GM19351 (cell line): ENCODE measurements around the gene NHS.
A peak's percentile ranks its signal among the peaks of the same experiment; 100 is the strongest.

Source experiments
- ATAC-seq: cut with Tn5 transposase; IDR thresholded peaks from one replicate; pipeline ENCODE4 v1.9.1; 2021; ENCODE audit warnings: mild to moderate bottlenecking, moderate library complexity; ENCODE audit not compliant: unreplicated experiment

NHS gene

DNA sequence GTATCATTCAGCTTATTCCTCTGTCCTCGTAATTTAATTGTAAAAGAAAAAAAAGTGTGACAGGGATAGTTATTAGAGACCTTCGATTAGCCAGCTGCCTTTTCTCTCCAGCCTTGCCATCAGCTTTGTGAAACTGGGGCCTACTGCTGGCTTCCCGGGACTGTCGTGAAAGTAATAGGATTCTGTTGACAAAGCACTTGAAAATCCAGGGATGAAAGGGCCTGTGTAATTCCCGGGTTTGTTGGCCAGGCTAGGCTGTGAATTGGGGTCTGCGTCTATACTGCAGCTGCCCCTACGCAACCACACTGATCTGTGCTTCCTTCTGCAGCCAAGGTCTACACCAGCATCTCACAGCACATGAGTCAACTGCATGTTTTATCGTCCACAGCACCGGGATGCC, 241.9 kb downstream of the NHS start:
- ATAC-seq, result no peak

DNA sequence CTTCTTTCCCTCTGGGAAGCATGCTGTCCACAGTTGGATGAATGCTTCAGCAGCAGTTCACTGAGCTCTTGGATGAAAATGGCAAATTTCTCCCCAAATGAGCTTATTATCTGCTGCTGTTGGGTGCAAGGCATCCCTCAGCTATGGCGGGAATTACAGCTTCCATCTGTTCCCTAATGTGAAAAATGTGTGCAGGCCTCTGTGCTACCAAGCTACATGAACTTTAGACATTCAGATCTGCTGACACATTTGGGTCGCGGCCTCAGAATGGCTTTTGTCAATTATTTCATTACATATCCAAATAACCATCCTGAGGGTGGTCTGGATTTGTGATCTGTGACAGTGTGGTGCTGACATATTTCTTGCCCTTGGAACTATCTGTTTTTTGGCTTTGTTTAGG, 242.8 kb downstream of the NHS start:
- no peak for ATAC-seq

DNA sequence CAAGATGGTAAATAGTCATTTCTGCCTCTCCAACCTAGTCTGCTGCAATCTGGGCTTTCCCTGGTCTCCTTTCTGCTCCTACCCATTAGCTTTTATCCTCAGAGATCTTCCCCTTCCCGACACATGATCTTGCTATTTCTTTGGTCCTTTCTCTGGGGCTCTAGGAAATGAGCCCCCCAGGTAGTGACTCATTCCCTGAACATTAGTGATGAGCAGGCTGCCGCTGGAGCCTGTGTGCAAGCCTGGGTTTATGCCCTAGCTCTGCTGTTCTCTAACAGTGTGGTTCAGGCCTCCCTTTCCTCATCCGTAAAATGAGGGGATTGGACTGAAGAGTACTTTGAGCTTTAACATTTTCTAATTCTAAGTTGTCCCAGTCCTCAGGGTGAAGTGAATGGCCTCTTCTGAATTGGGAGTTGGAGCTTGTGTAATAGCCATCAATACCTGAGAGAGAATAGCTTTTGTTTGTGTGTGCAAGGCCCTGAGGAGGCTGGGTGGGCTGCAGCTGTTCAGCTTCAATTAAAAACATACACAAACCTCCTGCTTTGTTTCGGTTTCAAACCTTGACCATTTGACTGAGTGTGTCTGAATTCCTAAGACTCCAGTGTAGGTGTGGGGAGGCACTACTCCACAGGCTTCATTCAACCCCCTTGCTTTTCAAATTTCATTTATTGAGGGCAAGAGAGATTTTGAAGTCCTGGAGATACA, 246.7 kb downstream of the NHS start:
- no peak for ATAC-seq

DNA sequence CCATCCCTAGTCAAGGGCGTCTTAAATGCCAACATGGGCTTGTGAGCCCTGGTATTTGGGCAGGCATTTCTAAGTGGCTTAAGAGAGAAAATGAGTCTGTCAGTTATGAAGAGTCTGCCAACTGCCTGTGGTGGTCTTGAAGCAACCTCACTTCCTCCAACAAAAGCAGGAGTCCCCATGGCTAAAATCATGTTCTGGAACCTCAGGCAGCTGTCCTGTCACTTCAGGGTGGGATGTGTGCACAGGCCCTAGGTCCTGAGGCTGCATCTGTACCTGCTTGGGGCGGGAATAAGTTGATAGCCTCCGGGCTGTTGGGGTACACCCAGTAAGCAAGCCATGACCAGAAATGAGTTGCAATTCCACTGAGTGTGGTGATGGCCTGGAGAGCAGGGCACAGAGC, 247.3 kb downstream of the NHS start:
- no peak for ATAC-seq

DNA sequence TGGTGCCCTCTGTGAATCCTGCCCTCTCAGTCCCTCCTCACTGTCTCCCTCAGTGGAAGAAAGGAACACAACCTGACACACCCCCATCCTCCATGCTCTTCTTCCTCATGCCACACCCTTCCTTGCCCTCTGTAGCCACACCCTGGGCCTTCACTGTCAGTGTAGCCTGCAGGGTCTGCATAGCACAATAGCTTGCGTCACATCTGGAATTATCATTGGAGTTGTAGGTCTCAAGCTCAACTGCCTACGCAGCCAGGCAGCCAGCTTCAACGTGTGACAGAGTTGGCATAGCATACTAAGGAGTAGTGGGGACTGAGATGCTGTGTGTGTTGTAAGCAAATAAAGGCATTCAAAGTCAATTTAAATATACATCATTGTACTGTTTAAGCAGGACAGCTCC, 248.8 kb downstream of the NHS start:
- ATAC-seq, result no peak

DNA sequence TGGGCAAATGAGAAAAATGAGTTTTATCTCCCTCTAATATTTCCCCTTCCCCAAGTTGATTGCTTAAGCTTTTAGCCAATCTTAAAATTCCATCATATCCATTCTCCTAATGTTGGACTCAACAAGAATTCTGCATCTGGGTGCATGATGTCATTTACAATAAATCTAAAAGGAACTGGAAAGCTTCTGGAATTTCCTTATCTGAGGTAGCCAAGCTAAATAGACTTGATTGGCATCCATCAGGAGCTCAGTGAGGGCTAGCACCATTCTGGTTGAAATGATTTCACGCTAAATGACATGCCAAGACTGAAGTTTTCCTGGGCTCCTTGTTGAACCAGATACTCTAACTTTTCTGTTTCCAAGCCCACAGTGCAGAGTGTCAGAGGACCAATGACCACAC, 252.0 kb downstream of the NHS start:
- no peak for ATAC-seq

DNA sequence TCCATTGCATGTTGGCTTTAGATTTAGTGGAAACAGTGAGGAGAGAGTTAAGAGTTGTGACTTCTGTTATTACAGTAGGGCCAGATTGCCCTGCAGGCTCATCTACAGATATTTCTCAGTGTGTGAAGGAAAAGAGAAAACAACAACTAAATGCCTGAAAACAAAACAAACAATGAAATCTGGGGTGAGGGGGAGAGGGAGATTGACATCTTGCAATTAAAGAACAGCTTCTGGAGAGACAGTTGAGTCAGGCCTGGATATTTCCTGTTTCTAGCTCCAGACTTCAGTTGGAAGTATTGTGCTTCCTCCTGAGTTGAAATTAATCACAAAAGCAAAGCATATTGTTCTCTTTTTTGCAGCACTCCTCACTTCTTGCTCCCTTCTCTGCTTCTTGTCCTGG, 254.0 kb downstream of the NHS start:
- ATAC-seq, result no peak

DNA sequence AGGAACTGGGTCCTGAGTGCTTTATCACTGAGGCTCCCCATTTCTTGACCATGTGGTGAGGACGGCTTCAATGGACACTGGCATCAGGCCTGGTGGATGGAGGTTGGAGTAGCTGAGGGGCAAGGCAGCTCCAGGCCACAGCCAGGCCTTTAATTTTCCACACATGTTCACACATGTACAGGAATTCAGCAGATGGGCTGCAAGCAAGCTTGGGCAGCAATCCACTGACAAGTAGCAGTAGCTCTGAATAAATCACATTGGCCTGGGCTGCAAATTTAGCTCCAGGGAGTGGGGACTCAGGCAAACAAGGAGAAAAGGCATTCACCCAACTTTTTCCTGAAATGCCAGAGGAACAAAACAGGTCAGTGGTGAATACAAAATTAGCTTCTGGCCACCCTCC, 254.5 kb downstream of the NHS start:
- ATAC-seq, result no peak

DNA sequence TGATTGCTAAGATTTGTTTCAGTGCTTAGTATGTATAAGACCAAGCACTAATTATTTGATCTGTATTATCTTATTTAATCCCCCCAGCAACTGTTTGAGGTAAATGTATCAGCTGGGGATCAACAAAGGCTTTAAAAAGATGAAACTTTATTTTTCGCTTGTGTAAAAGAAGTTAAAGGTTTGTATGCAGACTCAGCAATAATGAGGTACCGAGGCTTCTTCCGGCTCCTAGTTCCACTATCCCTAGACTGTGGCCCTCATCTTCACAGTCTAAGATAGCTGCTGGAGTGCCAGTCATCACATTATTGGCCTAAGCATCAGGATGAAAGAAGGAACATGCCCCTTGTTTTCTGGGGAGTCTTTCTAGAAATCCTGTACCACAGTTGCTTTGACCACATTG, 256.6 kb downstream of the NHS start:
- no peak for ATAC-seq

DNA sequence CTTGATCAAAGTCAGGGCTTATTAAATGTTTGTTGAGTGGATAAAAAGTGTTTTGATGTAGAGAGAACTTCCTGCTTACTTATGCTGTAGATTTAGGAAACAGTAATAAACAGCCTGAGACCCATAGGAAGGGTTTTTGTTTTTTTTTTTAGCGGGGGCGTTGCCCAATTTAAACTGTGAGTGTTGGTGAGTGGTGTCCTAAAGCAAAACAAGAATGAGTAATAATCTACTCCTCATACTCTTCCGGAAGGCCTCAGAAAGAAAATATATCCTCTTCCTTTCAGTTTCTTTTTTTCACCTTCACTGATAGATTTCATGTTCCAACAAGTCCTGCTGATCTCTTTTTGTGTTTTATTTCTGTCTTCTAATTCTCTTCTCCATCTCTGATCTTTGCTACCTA, 257.9 kb downstream of the NHS start:
- ATAC-seq, result peak; percentile 93

DNA sequence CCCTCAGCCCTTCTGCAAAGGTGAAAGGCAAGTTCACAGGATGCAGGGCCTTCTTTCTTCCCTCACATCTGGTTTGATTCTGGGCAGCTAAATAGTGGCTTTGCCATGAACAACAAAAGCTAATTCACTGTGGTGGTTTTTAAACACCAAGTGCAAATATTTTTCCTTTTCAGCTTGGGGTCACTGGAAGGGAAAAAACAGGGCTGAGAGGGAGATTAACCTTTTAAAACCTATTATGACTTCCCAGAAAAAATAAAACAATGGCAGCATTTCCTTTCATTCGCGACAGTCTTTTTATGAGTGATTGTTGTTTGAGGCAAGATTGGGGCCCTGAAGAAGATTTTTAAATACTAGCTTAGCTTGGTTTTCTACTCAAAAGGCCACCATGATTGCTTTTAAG, 258.5 kb downstream of the NHS start:
- no peak for ATAC-seq

DNA sequence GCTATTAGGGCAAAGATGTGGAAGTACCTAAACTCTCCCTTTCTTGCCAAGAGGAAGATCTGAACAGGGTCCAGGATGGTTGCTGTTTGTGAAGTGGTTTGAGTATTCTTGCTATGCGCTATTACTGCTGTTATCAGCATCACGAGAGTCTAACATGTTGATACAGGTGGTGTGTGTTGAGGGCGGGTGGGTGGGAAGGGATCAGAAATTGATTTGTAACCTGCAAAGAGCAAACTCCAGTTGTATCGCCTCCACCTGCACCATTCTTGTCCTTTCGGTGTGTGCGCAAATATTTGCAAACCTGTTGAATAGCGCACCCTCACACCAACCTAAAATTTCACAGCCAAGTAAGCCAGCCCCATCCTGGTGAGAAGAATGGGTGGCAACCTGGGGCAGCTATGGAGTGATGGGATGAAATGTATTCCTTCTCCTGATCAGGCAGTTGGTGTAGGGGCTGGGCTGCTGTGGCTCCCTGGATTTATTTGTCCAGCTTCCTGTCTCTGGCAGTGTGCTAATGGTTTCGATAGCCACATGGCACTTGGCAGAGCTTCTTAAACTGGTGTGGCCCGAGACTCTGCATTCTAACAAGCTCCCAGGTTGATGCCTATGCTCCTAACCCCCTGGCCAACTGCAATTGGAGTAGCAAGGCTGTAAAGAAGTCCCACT, 259.7 kb downstream of the NHS start:
- ATAC-seq, result no peak

DNA sequence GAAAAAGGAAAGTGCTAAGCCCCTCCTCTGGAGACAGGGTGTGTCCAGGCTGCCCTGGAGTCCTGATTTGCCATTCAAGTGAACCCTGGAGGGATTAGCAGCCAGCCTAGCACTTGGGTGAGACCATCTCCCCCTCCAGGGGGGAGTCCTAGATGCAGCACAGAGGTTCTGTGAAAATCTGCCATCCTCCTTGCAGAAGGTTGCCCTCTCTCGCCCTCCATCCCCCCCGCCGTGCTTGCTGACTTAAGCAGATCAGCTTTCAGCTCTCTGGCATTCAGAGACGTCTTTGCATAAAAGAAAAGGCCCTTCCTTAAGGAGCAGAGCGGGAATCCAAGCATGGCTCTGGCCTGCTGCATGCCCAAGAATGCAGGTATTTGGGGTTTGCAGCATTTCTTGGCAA, 260.2 kb downstream of the NHS start:
- no peak for ATAC-seq

DNA sequence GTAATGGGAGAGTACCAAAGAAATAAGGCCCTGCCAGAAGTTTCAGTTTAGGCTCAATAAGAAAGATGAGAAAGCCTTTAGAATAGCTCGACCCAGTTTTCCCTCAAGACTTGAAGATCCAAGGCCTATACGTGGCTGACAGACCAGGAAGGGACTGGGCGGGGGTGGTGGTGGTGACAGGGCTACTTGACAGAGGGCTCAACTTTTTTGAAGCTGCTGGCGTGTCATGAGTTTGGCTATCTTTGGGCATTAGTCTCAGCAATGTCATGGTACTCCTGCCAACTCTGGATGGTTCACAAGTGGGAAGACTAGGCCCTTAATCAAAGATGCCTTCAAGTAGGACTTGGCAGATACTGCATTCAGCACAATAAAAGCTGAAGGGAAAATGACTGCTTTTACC, 262.2 kb downstream of the NHS start:
- ATAC-seq, result no peak

DNA sequence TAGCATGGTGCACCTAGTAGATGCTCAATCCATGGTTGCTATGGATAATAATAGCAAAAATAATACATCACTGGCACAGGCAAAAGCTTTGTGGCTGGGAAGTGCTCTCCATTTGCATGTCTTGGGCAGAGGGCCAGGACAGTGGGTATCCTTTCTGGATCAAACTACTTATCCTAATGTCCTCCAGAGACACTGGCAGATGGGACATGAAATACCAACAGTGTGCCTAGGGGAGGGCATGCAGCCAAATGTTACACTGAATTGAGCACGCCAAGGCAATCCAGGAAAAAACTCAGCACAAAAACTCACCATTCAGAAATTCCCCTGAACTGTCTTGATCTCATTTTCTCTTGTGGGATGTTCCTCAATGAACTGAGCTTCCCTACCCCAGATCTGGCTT, 263.7 kb downstream of the NHS start:
- no peak for ATAC-seq

DNA sequence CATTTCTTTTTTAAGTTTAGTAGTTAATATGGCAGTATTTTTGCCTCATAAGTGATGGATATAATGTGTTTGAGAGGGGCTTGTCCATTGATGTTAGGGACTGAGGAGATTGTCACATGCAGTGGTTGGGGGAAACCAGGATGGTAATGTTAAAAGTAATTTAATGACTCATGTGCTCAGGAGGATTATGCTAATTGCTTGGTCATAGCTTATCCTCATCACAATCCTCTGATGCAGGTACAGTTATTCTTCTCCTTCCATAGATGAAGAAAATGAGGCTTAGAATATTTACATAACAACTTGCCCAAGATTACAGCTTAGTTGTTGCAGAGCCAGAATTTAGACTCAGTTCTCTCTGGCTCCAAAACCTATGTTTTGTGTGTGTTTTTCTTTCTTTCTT, 267.9 kb downstream of the NHS start:
- no peak for ATAC-seq

DNA sequence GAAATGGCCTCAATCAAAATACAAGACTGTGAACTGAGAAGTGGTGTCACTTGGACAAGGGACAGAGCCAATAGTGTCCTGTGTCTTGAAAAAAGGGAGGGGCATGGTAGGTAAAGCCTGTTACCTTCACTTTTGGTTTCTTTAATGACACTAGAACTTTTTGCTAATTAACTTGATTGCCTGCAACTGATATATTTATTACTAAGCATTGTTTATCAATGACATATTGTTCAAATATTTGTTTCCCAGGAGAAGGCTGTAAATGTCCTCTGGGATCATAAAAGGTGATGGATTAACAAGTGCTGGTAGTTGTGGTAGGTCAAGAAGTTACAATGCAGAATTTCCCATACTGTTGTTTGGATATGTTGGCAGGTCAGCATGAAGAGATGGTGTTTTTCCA, 268.5 kb downstream of the NHS start:
- no peak for ATAC-seq

DNA sequence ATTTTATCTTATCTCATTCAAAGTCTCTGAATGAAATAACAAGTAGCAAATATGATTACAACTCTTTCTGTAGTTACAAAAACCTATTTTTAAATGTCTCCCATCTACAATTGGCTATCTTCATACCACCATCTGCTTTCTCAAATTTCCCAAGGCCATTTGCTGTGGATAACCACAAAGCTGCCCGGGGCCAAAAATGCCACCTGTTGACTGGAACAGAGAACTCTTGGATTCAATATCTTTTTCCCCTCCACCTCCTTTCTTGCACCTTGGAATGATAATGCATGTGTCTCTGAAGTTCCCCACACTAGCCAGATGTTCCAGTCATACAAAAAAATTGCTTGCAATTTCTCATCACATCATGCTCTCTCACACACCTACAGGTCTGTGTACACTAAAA, 269.0 kb downstream of the NHS start:
- ATAC-seq, result no peak

DNA sequence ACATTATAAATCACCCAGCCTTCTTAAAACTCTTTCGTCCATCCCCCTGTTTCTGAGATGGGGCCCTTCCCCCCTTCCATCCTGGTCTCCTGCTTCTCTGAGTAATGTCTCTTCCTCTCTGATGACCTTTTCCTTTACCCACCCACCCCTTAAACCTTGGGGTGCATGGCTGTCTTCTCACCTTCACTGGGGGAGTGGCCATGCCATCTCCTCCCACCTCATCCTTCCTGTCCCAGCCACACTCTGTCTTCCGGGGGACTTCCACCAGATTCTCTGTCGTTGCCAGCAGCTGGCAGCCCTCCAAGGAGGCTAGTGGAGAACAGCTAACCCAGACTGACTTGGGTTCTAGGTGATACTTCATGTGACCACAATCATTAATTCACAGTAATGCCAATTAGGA, 279.1 kb downstream of the NHS start:
- ATAC-seq, result no peak

DNA sequence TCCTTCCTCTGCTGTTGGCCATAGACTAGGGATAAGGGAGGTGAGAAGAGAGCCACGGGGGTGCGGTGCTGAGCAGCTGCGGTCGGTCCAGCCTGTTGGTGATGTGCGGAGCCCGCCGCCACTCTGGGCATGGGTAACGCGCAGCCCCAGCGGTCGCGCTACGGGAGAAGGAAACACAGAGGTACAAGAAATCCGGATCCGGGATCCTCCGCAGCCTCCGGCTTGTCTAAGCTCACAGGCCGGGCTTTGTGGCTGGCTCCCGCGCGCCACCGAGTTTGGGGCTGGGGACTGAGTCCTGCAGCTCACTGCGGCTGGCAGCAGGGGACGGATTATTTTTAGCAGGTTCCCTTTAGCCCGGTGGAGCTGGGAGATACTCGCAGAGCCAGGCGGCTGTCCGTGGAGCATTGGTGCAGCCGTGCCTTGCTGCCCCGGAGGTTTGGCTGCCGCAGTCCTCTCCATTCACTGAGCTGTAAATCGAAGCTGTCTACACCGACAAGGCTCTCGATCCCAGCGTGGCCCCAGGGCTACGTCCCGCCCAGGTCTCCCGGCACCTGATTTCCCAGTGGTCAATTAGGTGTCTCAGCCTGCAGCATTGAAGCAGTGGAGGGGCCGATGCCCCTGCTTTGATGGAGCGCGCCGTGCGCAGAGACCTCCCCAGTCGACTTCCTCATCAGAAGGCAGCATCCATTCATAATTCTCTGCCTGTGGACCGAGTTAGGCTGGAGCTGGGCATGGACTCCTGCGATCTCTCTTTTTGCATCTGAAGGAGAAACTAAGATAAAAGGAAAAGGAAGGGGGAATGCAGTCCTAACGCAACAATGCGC, 280.4 kb downstream of the NHS start:
- no peak for ATAC-seq

DNA sequence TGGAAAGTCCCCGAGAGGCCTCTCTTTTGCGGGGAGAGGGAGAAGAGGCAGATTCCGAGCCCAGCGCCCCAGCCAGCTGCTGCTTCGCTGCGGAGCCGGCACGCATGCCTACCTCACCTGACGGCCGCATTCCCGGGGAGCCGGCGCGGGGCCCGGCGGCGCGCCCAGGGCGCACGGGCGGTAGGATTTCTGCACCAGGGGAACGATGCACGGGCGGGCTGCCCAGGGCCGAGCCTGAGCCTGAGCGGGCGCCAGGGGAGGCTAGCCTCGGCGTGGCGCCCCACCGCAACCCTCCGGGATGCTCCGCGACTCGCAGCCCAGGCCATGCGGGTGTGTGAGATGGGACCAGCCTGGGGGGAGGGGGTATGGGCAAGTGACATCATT, 281.0 kb downstream of the NHS start:
- ATAC-seq, result no peak

DNA sequence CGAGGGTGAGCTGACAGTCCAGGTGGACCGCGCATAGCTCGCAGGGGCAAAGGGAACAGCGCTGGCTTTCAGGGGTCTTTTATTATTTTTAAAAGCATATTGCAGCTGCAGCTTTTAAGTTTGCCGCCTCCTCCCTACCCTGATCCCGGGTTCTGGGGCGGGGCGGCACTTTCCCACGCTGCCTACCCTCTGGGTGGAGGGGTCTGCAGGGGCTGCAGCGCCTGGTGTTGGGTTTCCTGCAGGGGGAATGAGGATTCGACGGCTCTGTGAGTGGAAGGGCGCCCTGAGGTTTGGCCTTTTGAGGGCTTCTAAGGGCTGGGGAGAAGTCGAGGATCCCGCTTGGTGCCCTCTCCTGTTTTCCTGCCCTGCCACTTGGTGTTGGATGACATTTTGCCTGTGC, 281.6 kb downstream of the NHS start:
- no peak for ATAC-seq
